Spleen (tissue), 11 donors: Measurements from ENCODE around the gene MAP3K1. TPM values are rescaled to one million over a fixed set of nuclear protein-coding genes. Genes with fewer than 3 reads are reported as not detected.

Experiments used
- DNase-seq: peaks from one replicate; pipeline ENCODE4 v3.0.0-alpha.2; 2020
- H3K27ac ChIP-seq, 8 donors: fragments of 200-600 bp; sonication (generic) in 7 of 8; 1 replicate in 4 of 8; 2 replicates in 4 of 8; pipeline versions ENCODE4 v1.5.0 to v1.8.0; 2016 to 2021; ENCODE audit warnings: inconsistent platforms in 4 of 8, mild to moderate bottlenecking in 4 of 8, moderate library complexity in 1 of 8
- H3K27me3 ChIP-seq, 7 donors: fragments of 200-600 bp; sonication (generic) in 6 of 7; replicated peaks in 1 of 7; 1 replicate in 4 of 7; 2 replicates in 3 of 7; pipeline versions ENCODE4 v1.5.0 to v1.8.0; 2016 to 2021; ENCODE audit warnings: inconsistent platforms in 3 of 7, mild to moderate bottlenecking in 1 of 7
- H3K36me3 ChIP-seq, 6 donors: fragments of 200-600 bp; sonication (generic) in 5 of 6; 1 replicate in 4 of 6; 2 replicates in 2 of 6; pipeline versions ENCODE4 v1.5.0 to v1.8.0; 2016 to 2021; ENCODE audit warnings: inconsistent platforms in 2 of 6
- H3K4me1 ChIP-seq, 6 donors: fragments of 200-600 bp; sonication (generic) in 5 of 6; 1 replicate in 3 of 6; 2 replicates in 3 of 6; pipeline versions ENCODE4 v1.5.0 to v1.8.0; 2016 to 2021; ENCODE audit warnings: inconsistent platforms in 3 of 6
- H3K4me3 ChIP-seq, 8 donors: fragments of 200-600 bp; sonication (generic) in 7 of 8; 1 replicate in 4 of 8; 2 replicates in 4 of 8; pipeline versions ENCODE4 v1.5.0 to v1.8.0; 2016 to 2021; ENCODE audit warnings: inconsistent platforms in 4 of 8, mild to moderate bottlenecking in 4 of 8, moderate library complexity in 2 of 8
- H3K9me3 ChIP-seq, 8 donors: fragments of 200-600 bp; sonication (generic) in 7 of 8; 1 replicate in 4 of 8; 2 replicates in 4 of 8; pipeline versions ENCODE4 v1.5.0 to v1.8.0; 2016 to 2021; ENCODE audit warnings: inconsistent platforms in 4 of 8
- POLR2A ChIP-seq, 3 donors: fragments of 450-650 bp; IDR thresholded peaks; one replicate each; pipeline ENCODE4 v1.5.1; 2017; ENCODE audit warnings: antibody characterized with exemption in 3 of 3, mild to moderate bottlenecking in 1 of 3
- POLR2AphosphoS5 ChIP-seq, 3 donors: sonication (generic); formaldehyde crosslinking; IDR thresholded peaks; one replicate each; pipeline ENCODE4 v1.5.1; 2017; ENCODE audit warnings: antibody characterized with exemption in 3 of 3
- WGBS, 5 donors: extraction: QIAGEN DNeasy Blood & Tissue Kit in 3 of 5; methylation state at CpG; one replicate each; pipeline versions ENCODE4 v1.1.5 to v1.1.7; 2013 to 2018; 5-methylcytosine and 5-hydroxymethylcytosine counted together
- intact Hi-C: fragments of 100-400 bp; cut with DNase I; formaldehyde crosslinking; loops from one replicate; pipeline ENCODE4 v1.15.0; 2023; ENCODE audit warnings: low total_unique reads
- polyA plus RNA-seq, 3 donors: library from polyadenylated mRNA; stranded (reverse); fragments of 200-250 nt; gene quantifications; one replicate each; pipeline ENCODE4 v1.2.1, GENCODE V29; 2013
- total RNA-seq, 7 donors: library from RNA; depleted of rRNA in 3 of 7; stranded (reverse); fragments of >200 nt in 3 of 7; fragmentation: NEBNext Ultra II Directional in 4 of 7; extraction: Animal tissue kit (Norgen Biotek cat#: 25700) in 4 of 7; gene quantifications; one replicate each; pipeline versions ENCODE4 v1.1.0 to v1.2.1, GENCODE V29; 2016 to 2021
- TF ChIP-seq, protein P1 (sequence below), 11 experiments: fragments of 200-600 bp in 7 of 11; fragments of 450-650 bp in 4 of 11; sonication (generic) in 4 of 11; IDR thresholded peaks in 8 of 11; conservative IDR thresholded peaks in 3 of 11; 1 replicate in 7 of 11; 2 replicates in 4 of 11; pipeline versions ENCODE4 v1.4.0 to v1.8.0; 2016 to 2021; ENCODE audit warnings: antibody characterized with exemption in 11 of 11, inconsistent platforms in 4 of 11, mild to moderate bottlenecking in 1 of 11
- donor health status: healthy with polysubstance abuse.
- donor health status: DM: no; HTN: no; CAD: no; lungs with moderate emphysema.
- donor health status: DM: no; HTN: no; CAD: no.
- donor health status: Bipolar disorder and iron deficiency.
- donor health status: healthy.
- donor health status: DM: no; HTN: no; CAD: no.
- donor health status: DM: yes; HTN: yes; CAD: no.

The MAP3K1 gene
- total and polyA plus RNA-seq, 10 donors = 24.7 to 85.4 (median 67.2) TPM

DNA sequence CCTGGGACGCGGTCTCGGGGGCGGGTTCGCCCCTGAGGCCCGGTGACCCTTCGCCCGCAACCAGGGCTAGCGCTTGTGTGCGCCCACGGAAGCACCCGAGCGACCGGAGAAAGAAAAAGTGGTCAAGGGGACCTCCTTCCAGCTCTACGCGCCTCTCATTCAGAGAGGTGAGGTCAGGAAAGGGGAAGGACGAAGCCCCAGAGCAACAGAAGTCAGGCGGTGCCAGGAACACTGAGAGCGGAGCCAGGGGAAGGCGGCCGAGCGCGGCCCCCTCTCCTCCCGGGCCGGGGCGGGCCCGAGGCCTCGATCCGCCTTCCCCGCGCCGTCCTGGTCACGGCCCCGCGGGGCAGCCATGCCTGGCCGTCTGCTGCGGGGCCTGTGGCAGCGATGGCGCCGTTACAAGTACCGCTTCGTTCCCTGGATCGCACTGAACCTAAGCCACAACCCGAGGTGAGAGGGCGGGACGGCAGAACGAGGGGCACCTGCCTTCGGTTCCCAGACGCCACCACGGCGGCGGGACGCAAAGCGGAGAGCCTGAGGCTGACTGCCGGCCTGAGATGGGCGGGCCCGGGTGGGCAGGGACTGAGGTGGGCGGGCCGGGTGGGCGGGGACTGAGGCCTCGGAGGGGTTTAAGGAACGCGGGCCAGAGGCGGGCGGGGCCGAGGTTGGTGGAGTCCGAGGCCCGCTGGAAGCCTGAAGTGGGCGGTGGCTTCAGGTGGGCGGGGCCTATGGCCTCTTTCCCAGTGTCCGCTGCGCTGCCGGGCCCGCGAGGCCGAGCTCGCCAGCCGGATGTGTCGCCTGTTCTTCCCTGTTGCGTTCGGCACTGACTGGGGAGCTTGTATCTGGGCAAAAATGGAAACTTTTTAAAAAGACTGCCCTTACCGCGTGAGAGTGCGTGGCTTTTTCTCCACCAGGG is 94.2 kb downstream of the MAP3K1 start, which contains the start of gene SETD9:
Gene SETD9, plus strand, starts transcription at position 303 of the 916 bp plus-strand sequence. Its CDS starts 50 bp downstream, at position 353.
- H3K4me3 ChIP-seq = peak within 1 kb of the TSS; percentile 44 to 83 (median 65)
- H3K27ac ChIP-seq = peak within 1 kb of the TSS; percentile 89 to 98 (median 96)
- peaks cover 0 to 7% (median 0%) of the 10 kb centered on the region in 6 donors for H3K36me3 ChIP-seq
- no peaks in the 10 kb centered on the region for H3K9me3 ChIP-seq
- peak; percentile 100 for DNase-seq
- intact Hi-C loops = loop anchor here (10.0 kb wide), 1 partner anchor 225 kb away; no protein-coding TSS in a partner anchor
- TF ChIP-seq POLR2A (IDR thresholded peaks at IDR 0.05) (peak; percentile 21 to 59 (median 57)), POLR2AphosphoS5 (IDR thresholded peaks at IDR 0.05) (peak; percentile 91 to 93 (median 93))
- TF ChIP-seq, protein P1, sequence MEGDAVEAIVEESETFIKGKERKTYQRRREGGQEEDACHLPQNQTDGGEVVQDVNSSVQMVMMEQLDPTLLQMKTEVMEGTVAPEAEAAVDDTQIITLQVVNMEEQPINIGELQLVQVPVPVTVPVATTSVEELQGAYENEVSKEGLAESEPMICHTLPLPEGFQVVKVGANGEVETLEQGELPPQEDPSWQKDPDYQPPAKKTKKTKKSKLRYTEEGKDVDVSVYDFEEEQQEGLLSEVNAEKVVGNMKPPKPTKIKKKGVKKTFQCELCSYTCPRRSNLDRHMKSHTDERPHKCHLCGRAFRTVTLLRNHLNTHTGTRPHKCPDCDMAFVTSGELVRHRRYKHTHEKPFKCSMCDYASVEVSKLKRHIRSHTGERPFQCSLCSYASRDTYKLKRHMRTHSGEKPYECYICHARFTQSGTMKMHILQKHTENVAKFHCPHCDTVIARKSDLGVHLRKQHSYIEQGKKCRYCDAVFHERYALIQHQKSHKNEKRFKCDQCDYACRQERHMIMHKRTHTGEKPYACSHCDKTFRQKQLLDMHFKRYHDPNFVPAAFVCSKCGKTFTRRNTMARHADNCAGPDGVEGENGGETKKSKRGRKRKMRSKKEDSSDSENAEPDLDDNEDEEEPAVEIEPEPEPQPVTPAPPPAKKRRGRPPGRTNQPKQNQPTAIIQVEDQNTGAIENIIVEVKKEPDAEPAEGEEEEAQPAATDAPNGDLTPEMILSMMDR (IDR thresholded peaks at IDR 0.05 in 8 of 11, conservative IDR thresholded peaks at IDR 0.05 in 3 of 11) = peak in 2 of 11 experiments; percentile 26 to 30
- WGBS, 5 donors = 0 to 1% (median 0%) methylated on average over 40 to 84 of the region's 84 CpGs
- H3K27me3 ChIP-seq = no peaks in the 10 kb centered on the region
- peaks cover 8 to 24% (median 19%) of the 10 kb centered on the region in 6 donors for H3K4me1 ChIP-seq

DNA sequence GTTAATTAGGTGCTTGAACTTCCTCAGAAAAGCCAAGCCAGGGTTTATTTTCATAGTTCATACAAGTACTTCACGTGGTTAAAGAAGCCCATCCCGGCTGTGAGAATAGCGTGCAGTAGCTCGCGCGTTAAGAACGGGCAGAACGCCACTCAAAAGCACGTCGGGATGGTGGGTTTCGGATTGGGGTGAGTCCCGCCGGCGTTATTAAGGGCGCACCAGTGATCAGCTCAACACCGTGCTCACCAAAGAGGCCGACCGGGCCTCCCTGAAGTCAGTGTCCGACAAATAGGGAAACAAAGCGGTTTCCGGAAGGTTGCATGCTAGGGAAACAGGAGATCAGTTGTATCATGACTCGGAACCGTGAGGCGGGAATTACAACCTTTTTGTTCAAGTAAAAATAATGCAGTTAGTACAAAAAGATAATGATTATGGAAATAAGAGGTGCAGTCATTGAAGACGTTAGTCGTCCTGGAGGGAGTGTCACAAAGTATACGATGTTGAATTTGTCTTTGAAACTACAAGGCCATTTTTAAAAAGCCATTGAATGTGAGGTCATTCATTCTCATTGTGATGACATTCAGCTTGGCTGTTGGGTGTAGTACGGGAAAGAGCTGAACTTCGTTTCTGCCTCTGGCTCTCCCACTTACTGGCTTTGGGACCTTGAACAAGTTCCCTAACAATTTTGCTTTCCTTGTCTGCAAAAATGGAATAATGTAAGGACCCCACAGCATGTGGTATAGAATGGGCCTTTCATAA is 95.0 kb downstream of the MAP3K1 start:
- Histone ChIP-seq H3K27me3 (no peaks in the 10 kb centered on the region), H3K4me1 (peaks cover 8 to 24% (median 19%) of the 10 kb centered on the region in 6 donors), H3K36me3 (peaks cover 0 to 7% (median 0%) of the 10 kb centered on the region in 6 donors), H3K9me3 (no peaks in the 10 kb centered on the region), H3K4me3 (peak overlapping the region; percentile 44 to 83 (median 65)), H3K27ac (peak overlapping the region; percentile 89 to 98 (median 96))
- 1 to 3% (median 2%) methylated on average over 29 of the region's 29 CpGs for WGBS, 5 donors
- peak; percentile 88 for DNase-seq
- intact Hi-C loops = no loop called here
- TF ChIP-seq, protein P1 (IDR thresholded peaks at IDR 0.05 in 8 of 11, conservative IDR thresholded peaks at IDR 0.05 in 3 of 11) = peak in 2 of 11 experiments; percentile 7 to 9
- no peak for TF ChIP-seq POLR2AphosphoS5 (IDR thresholded peaks at IDR 0.05)

DNA sequence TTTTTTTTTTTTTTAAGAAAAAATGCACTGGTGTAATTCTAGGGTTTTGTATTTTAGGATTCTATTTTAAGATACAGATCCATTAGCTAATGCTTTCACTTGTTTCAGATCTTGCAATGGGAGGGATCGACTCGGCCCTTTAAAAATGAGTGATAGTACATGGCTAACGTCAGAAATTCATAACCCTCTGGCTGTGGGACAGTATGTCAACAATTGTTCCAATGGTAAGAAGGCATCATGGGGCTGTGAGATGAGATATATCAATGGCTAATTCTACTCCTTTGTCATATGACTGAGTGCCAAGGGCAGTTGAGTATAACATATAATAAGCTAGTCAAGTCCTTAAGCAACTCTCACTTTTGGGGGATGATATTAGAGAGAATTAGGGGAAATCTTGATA is 98.4 kb downstream of the MAP3K1 start:
- peaks cover 0 to 17% (median 0%) of the 10 kb centered on the region in 6 donors for H3K36me3 ChIP-seq
- H3K9me3 ChIP-seq = no peaks in the 10 kb centered on the region
- H3K27ac ChIP-seq = no peak overlapping the region
- 91 to 98% (median 94%) methylated on average over 3 of the region's 3 CpGs for WGBS, 5 donors
- H3K27me3 ChIP-seq = no peaks in the 10 kb centered on the region
- TF ChIP-seq POLR2A (IDR thresholded peaks at IDR 0.05) (no peak), POLR2AphosphoS5 (IDR thresholded peaks at IDR 0.05) (no peak)
- TF ChIP-seq, protein P1 (IDR thresholded peaks at IDR 0.05 in 8 of 11, conservative IDR thresholded peaks at IDR 0.05 in 3 of 11) = no peak
- no peak overlapping the region for H3K4me3 ChIP-seq
- intact Hi-C loops = no loop called here
- H3K4me1 ChIP-seq = peaks cover 5 to 16% (median 13%) of the 10 kb centered on the region in 6 donors
- no peak for DNase-seq
